ENCODE results near the gene TRABD. TPM values are rescaled to one million over a fixed set of nuclear protein-coding genes. Genes with fewer than 3 reads are reported as not detected.
A peak's percentile ranks its signal among the peaks of the same experiment; 100 is the strongest.

Gene TRABD
- total RNA-seq, 2 experiments from 2014 or later = 136 to 138 TPM

- Mint-ChIP-seq H3K27ac (no peak overlapping the region), H3K4me1 (peaks cover 13% of the 10 kb centered on the region), H3K9me3 (no peaks in the 10 kb centered on the region), H3K27me3 (no peaks in the 10 kb centered on the region), H3K4me3 (no peak overlapping the region), H3K36me3 (ENCODE audit: low read depth) (peaks cover 28% of the 10 kb centered on the region)
- ChIA-PET CTCF (interaction anchor here (0.6 to 2.1 kb wide), 6 partner anchors 21 to 412 kb away, joined by 3 to 15 read pairs (median 3); no protein-coding TSS in a partner anchor), POLR2A (interaction anchor here (1.2 to 1.6 kb wide), 2 partner anchors 18 to 21 kb away, joined by 4 read pairs; no protein-coding TSS in a partner anchor)
- DNase-seq = no peak
Observed at GRCh38 chr22:50208430-50208938, 22.8 kb downstream of the TRABD start.

GRCh38 chr22:50208939-50209892, 23.5 kb downstream of the TRABD start:
- no peak for DNase-seq
- Mint-ChIP-seq H3K36me3 (ENCODE audit: low read depth) (peaks cover 29% of the 10 kb centered on the region), H3K27ac (peak overlapping the region; percentile 1), H3K4me1 (peaks cover 9% of the 10 kb centered on the region), H3K9me3 (no peaks in the 10 kb centered on the region), H3K27me3 (no peaks in the 10 kb centered on the region), H3K4me3 (no peak overlapping the region)
- CTCF ChIA-PET = interaction anchor here (0.6 to 2.1 kb wide), 6 partner anchors 22 to 412 kb away, joined by 3 to 15 read pairs (median 3); no protein-coding TSS in a partner anchor
- POLR2A ChIA-PET = interaction anchor here (1.2 to 1.6 kb wide), 2 partner anchors 18 to 22 kb away, joined by 4 read pairs; no protein-coding TSS in a partner anchor

- Mint-ChIP-seq H3K4me1 (peaks cover 8% of the 10 kb centered on the region), H3K36me3 (ENCODE audit: low read depth) (peaks cover 32% of the 10 kb centered on the region), H3K9me3 (no peaks in the 10 kb centered on the region), H3K27ac (peak overlapping the region; percentile 1), H3K4me3 (no peak overlapping the region), H3K27me3 (no peaks in the 10 kb centered on the region)
- ChIA-PET POLR2A (no interaction called here), CTCF (interaction anchor here (1.4 to 2.1 kb wide), 2 partner anchors 61 to 411 kb away, joined by 3 to 15 read pairs; no protein-coding TSS in a partner anchor)
- peak; percentile 78 for DNase-seq
Observed at GRCh38 chr22:50209893-50210292, 24.2 kb downstream of the TRABD start.

GRCh38 chr22:50210378-50211139, 24.8 kb downstream of the TRABD start:
- Mint-ChIP-seq H3K27ac (no peak overlapping the region), H3K4me3 (no peak overlapping the region), H3K4me1 (peaks cover 5% of the 10 kb centered on the region), H3K36me3 (ENCODE audit: low read depth) (peaks cover 36% of the 10 kb centered on the region), H3K9me3 (no peaks in the 10 kb centered on the region), H3K27me3 (no peaks in the 10 kb centered on the region)
- ChIA-PET POLR2A (interaction anchor here (0.9 to 1.4 kb wide), 2 partner anchors 19 to 61 kb away, joined by 3 to 5 read pairs; no protein-coding TSS in a partner anchor), CTCF (interaction anchor here (2.2 kb wide), 1 partner anchor 62 kb away, joined by 18 read pairs; no protein-coding TSS in a partner anchor)
- DNase-seq = no peak

GRCh38 chr22:50211147-50211546, 25.4 kb downstream of the TRABD start:
- Mint-ChIP-seq H3K27ac (no peak overlapping the region), H3K4me1 (peaks cover 5% of the 10 kb centered on the region), H3K36me3 (ENCODE audit: low read depth) (peaks cover 42% of the 10 kb centered on the region), H3K4me3 (no peak overlapping the region), H3K9me3 (no peaks in the 10 kb centered on the region), H3K27me3 (no peaks in the 10 kb centered on the region)
- ChIA-PET POLR2A (interaction anchor here (0.9 to 1.4 kb wide), 2 partner anchors 20 to 62 kb away, joined by 3 to 5 read pairs; no protein-coding TSS in a partner anchor), CTCF (interaction anchor here (2.2 kb wide), 1 partner anchor 62 kb away, joined by 18 read pairs; no protein-coding TSS in a partner anchor)
- no peak for DNase-seq

GRCh38 chr22:50213263-50213662, 27.6 kb downstream of the TRABD start:
- Mint-ChIP-seq H3K27me3 (no peaks in the 10 kb centered on the region), H3K27ac (no peak overlapping the region), H3K4me3 (no peak overlapping the region), H3K9me3 (no peaks in the 10 kb centered on the region), H3K36me3 (ENCODE audit: low read depth) (peaks cover 50% of the 10 kb centered on the region), H3K4me1 (peaks cover 3% of the 10 kb centered on the region)
- no peak for DNase-seq
- POLR2A ChIA-PET = interaction anchor here (0.7 kb wide), 1 partner anchor 22 kb away, joined by 3 read pairs; no protein-coding TSS in a partner anchor
- CTCF ChIA-PET = interaction anchor here (0.6 to 1.0 kb wide), 2 partner anchors 65 to 211 kb away, joined by 3 to 6 read pairs; no protein-coding TSS in a partner anchor

GRCh38 chr22:50215297-50216054, 29.8 kb downstream of the TRABD start:
- ChIA-PET POLR2A (no interaction called here), CTCF (no interaction called here)
- no peak overlapping the region for H3K4me3 Mint-ChIP-seq
- H3K27me3 Mint-ChIP-seq = no peaks in the 10 kb centered on the region
- no peak for DNase-seq
- H3K4me1 Mint-ChIP-seq = no peaks in the 10 kb centered on the region
- no peaks in the 10 kb centered on the region for H3K9me3 Mint-ChIP-seq
- peaks cover 57% of the 10 kb centered on the region for H3K36me3 Mint-ChIP-seq (ENCODE audit: low read depth)
- H3K27ac Mint-ChIP-seq = peak overlapping the region; percentile 3

- DNase-seq = no peak
- Mint-ChIP-seq H3K27me3 (no peaks in the 10 kb centered on the region), H3K9me3 (no peaks in the 10 kb centered on the region), H3K27ac (no peak overlapping the region), H3K4me3 (no peak overlapping the region), H3K4me1 (no peaks in the 10 kb centered on the region), H3K36me3 (ENCODE audit: low read depth) (peaks cover 60% of the 10 kb centered on the region)
- POLR2A ChIA-PET = no interaction called here
- CTCF ChIA-PET = no interaction called here
Observed at GRCh38 chr22:50216055-50216683, 30.5 kb downstream of the TRABD start.

GRCh38 chr22:50216684-50217520, 31.2 kb downstream of the TRABD start:
- Mint-ChIP-seq H3K27me3 (no peaks in the 10 kb centered on the region), H3K36me3 (ENCODE audit: low read depth) (peaks cover 63% of the 10 kb centered on the region), H3K27ac (no peak overlapping the region), H3K4me3 (no peak overlapping the region), H3K4me1 (no peaks in the 10 kb centered on the region), H3K9me3 (no peaks in the 10 kb centered on the region)
- CTCF ChIA-PET = no interaction called here
- POLR2A ChIA-PET = no interaction called here
- no peak for DNase-seq

GRCh38 chr22:50217543-50218152, 31.9 kb downstream of the TRABD start:
- Mint-ChIP-seq H3K27ac (no peak overlapping the region), H3K4me3 (no peak overlapping the region), H3K4me1 (no peaks in the 10 kb centered on the region), H3K27me3 (no peaks in the 10 kb centered on the region), H3K36me3 (ENCODE audit: low read depth) (peaks cover 63% of the 10 kb centered on the region), H3K9me3 (no peaks in the 10 kb centered on the region)
- ChIA-PET CTCF (no interaction called here), POLR2A (no interaction called here)
- DNase-seq = no peak
